BE2C (cell line): ENCODE data around the gene JDP2.

Source experiments
- DNase-seq: peaks from one replicate; pipeline ENCODE4 v3.0.0-alpha.2; 2020
- H3K27me3 ChIP-seq: fragments of 250-450 bp; sonication (Bioruptor Pico); 2 replicates; pipeline ENCODE4 v1.5.1; 2020; ENCODE audit warnings: mild to moderate bottlenecking
- H3K36me3 ChIP-seq: fragments of 250-450 bp; sonication (Bioruptor Pico); 2 replicates; pipeline ENCODE4 v1.5.1; 2020; ENCODE audit warnings: mild to moderate bottlenecking
- H3K4me1 ChIP-seq: fragments of 250-450 bp; sonication (Bioruptor Pico); 2 replicates; pipeline ENCODE4 v1.5.1; 2020
- H3K4me3 ChIP-seq: 2 replicates; pipeline ENCODE4 v1.5.1; 2011; ENCODE audit warnings: low read depth, low read length
- H3K9me3 ChIP-seq: fragments of 250-450 bp; sonication (Bioruptor Pico); 2 replicates; pipeline ENCODE4 v1.5.1; 2020
- CTCF ChIP-seq: IDR thresholded peaks from 2 replicates; pipeline ENCODE4 v1.5.1; 2012; ENCODE audit warnings: mild to moderate bottlenecking, low read depth, low read length

Gene JDP2

GRCh38 chr14:75518625-75519024 is 90.8 kb downstream of the JDP2 start:
- TF ChIP-seq CTCF: peak; percentile 36
- H3K9me3 ChIP-seq: no peaks in the 10 kb centered on the region; the same call in 1 of the 2 replicates
- H3K4me3 ChIP-seq: no peak overlapping the region
- no peak for DNase-seq
- H3K36me3 ChIP-seq: no peaks in the 10 kb centered on the region
- no peaks in the 10 kb centered on the region for H3K4me1 ChIP-seq
- H3K27me3 ChIP-seq: 0 out of 2 replicates have a peak, but pooled peaks cover 5% of the 10 kb centered on the region

- no peak for DNase-seq
- Histone ChIP-seq H3K27me3 (0 out of 2 replicates have a peak, but pooled peaks cover 5% of the 10 kb centered on the region), H3K36me3 (no peaks in the 10 kb centered on the region), H3K4me3 (no peak overlapping the region), H3K4me1 (no peaks in the 10 kb centered on the region), H3K9me3 (no peaks in the 10 kb centered on the region; the same call in 1 of the 2 replicates)
- no peak for TF ChIP-seq CTCF
Measured at GRCh38 chr14:75519394-75519793, 91.6 kb downstream of the JDP2 start.

GRCh38 chr14:75519826-75520728 is 92.3 kb downstream of the JDP2 start:
- no peak for TF ChIP-seq CTCF
- no peak overlapping the region for H3K4me3 ChIP-seq
- DNase-seq: peak; percentile 23
- no peaks in the 10 kb centered on the region for H3K36me3 ChIP-seq
- 0 out of 2 replicates have a peak, but pooled peaks cover 5% of the 10 kb centered on the region for H3K27me3 ChIP-seq
- H3K9me3 ChIP-seq: no peaks in the 10 kb centered on the region; the same call in 1 of the 2 replicates
- no peaks in the 10 kb centered on the region for H3K4me1 ChIP-seq

- H3K9me3 ChIP-seq: no peaks in the 10 kb centered on the region; the same call in 1 of the 2 replicates
- no peaks in the 10 kb centered on the region for H3K36me3 ChIP-seq
- H3K4me3 ChIP-seq: no peak overlapping the region
- no peak for TF ChIP-seq CTCF
- 0 out of 2 replicates have a peak, but pooled peaks cover 5% of the 10 kb centered on the region for H3K27me3 ChIP-seq
- DNase-seq: no peak
- H3K4me1 ChIP-seq: no peaks in the 10 kb centered on the region
Measured at GRCh38 chr14:75520852-75521251, 93.0 kb downstream of the JDP2 start.

GRCh38 chr14:75521415-75522199 is 93.8 kb downstream of the JDP2 start:
- Histone ChIP-seq H3K27me3 (0 out of 2 replicates have a peak, but pooled peaks cover 5% of the 10 kb centered on the region), H3K36me3 (no peaks in the 10 kb centered on the region), H3K4me1 (no peaks in the 10 kb centered on the region), H3K4me3 (no peak overlapping the region), H3K9me3 (no peaks in the 10 kb centered on the region; the same call in 1 of the 2 replicates)
- no peak for DNase-seq
- no peak for TF ChIP-seq CTCF
